ENCODE results near the gene TMEM271.
"Not testable (repeated sequence)": the region's sequence is repeated elsewhere in the genome, so short reads cannot be mapped to it uniquely, and the experiment has no call there.

TMEM271 gene

GRCh38 chr4:566035-566434, 10.1 kb downstream of the TMEM271 start:
- DNase-seq (ENCODE audit: low read depth in 2 of 2, low spot score in 1 of 2): no peak

- DNase-seq (ENCODE audit: low read depth in 2 of 2, low spot score in 1 of 2): not testable (repeated sequence)
Observed at GRCh38 chr4:565614-566013, 10.5 kb downstream of the TMEM271 start.

GRCh38 chr4:562458-562857, 13.6 kb downstream of the TMEM271 start:
- DNase-seq (ENCODE audit: low read depth in 2 of 2, low spot score in 1 of 2): not testable (repeated sequence)

- DNase-seq (ENCODE audit: low read depth in 2 of 2, low spot score in 1 of 2): no peak
Observed at GRCh38 chr4:561426-561825, 14.7 kb downstream of the TMEM271 start.

- DNase-seq (ENCODE audit: low read depth in 2 of 2, low spot score in 1 of 2): no peak
Observed at GRCh38 chr4:560731-561291, 15.3 kb downstream of the TMEM271 start.

- no peak for DNase-seq (ENCODE audit: low read depth in 2 of 2, low spot score in 1 of 2)
Observed at GRCh38 chr4:560061-560460, 16.0 kb downstream of the TMEM271 start.

GRCh38 chr4:555566-556275, 20.4 kb downstream of the TMEM271 start:
- DNase-seq (ENCODE audit: low read depth in 2 of 2, low spot score in 1 of 2): no peak

GRCh38 chr4:554793-555320, 21.2 kb downstream of the TMEM271 start:
- not testable (repeated sequence) for DNase-seq (ENCODE audit: low read depth in 2 of 2, low spot score in 1 of 2)

GRCh38 chr4:552019-552418, 24.1 kb downstream of the TMEM271 start:
- DNase-seq (ENCODE audit: low read depth in 2 of 2, low spot score in 1 of 2): no peak

- not testable (repeated sequence) for DNase-seq (ENCODE audit: low read depth in 2 of 2, low spot score in 1 of 2)
Observed at GRCh38 chr4:550268-550667, 25.8 kb downstream of the TMEM271 start.

- DNase-seq (ENCODE audit: low read depth in 2 of 2, low spot score in 1 of 2): no peak
Observed at GRCh38 chr4:548976-549375, 27.1 kb downstream of the TMEM271 start.

- DNase-seq (ENCODE audit: low read depth in 2 of 2, low spot score in 1 of 2): no peak
Observed at GRCh38 chr4:545612-546011, 30.5 kb downstream of the TMEM271 start.

GRCh38 chr4:544386-545105, 31.5 kb downstream of the TMEM271 start:
- no peak for DNase-seq (ENCODE audit: low read depth in 2 of 2, low spot score in 1 of 2)

GRCh38 chr4:541271-541670, 34.8 kb downstream of the TMEM271 start:
- DNase-seq (ENCODE audit: low read depth in 2 of 2, low spot score in 1 of 2): no peak

- no peak for DNase-seq (ENCODE audit: low read depth in 2 of 2, low spot score in 1 of 2)
Observed at GRCh38 chr4:538542-539142, 37.5 kb downstream of the TMEM271 start.

- no peak for DNase-seq (ENCODE audit: low read depth in 2 of 2, low spot score in 1 of 2)
Observed at GRCh38 chr4:537436-538264, 38.4 kb downstream of the TMEM271 start.

GRCh38 chr4:536351-536972, 39.6 kb downstream of the TMEM271 start:
- DNase-seq (ENCODE audit: low read depth in 2 of 2, low spot score in 1 of 2): no peak

GRCh38 chr4:535924-536281, 40.2 kb downstream of the TMEM271 start:
- DNase-seq (ENCODE audit: low read depth in 2 of 2, low spot score in 1 of 2): no peak

GRCh38 chr4:535181-535923, 40.7 kb downstream of the TMEM271 start:
- DNase-seq (ENCODE audit: low read depth in 2 of 2, low spot score in 1 of 2): no peak

All from stimulated activated CD8-positive, alpha-beta memory T cell treated with anti-CD3 and anti-CD28 coated beads, Interleukin-4, amount 100 ng/mL, for 1 hour (primary cell).